ENCODE measurements around the gene CENPP. TPM values are rescaled to one million over a fixed set of nuclear protein-coding genes. Genes with fewer than 3 reads are reported as not detected.

Gene CENPP
- total RNA-seq, 1 donor, result 5.4 TPM

GRCh38 chr9:92325991-92326500 is 293 bp downstream of the CENPP start:
- Histone ChIP-seq H3K27me3 (ENCODE audit: insufficient read depth, low read length) (no peaks in the 10 kb centered on the region), H3K4me2 (ENCODE audit: insufficient read depth, low read length) (peak overlapping the region; percentile 98), H3K36me3 (ENCODE audit: insufficient read depth, low read length) (peaks cover 22% of the 10 kb centered on the region), H4K20me1 (ENCODE audit: insufficient read depth, low read length) (no peaks in the 10 kb centered on the region), H2AFZ (ENCODE audit: low read length) (peak overlapping the region; percentile 95), H3K27ac (ENCODE audit: low read depth, low read length) (peak overlapping the region; percentile 100), H3K79me2 (ENCODE audit: insufficient read depth, low read length) (peaks cover 20% of the 10 kb centered on the region), H3K4me3 (ENCODE audit: insufficient read depth, low read length) (peak overlapping the region; percentile 95), H3K9me3 (ENCODE audit: low read depth, low read length) (no peaks in the 10 kb centered on the region), H3K4me1 (ENCODE audit: insufficient read depth, low read length) (peaks cover 14% of the 10 kb centered on the region)
- no peak for TF ChIP-seq CTCF (IDR thresholded peaks at IDR 0.05; ENCODE audit: extremely low read depth, low read depth, low read length)
- peak; percentile 71 for DNase-seq (ENCODE audit: insufficient read length, low spot score, missing footprints)

GRCh38 chr9:92327283-92327850 is 1.6 kb downstream of the CENPP start:
- Histone ChIP-seq H3K27me3 (ENCODE audit: insufficient read depth, low read length) (no peaks in the 10 kb centered on the region), H2AFZ (ENCODE audit: low read length) (no peak overlapping the region), H3K79me2 (ENCODE audit: insufficient read depth, low read length) (peaks cover 20% of the 10 kb centered on the region), H3K4me2 (ENCODE audit: insufficient read depth, low read length) (no peak overlapping the region), H3K27ac (ENCODE audit: low read depth, low read length) (no peak overlapping the region), H4K20me1 (ENCODE audit: insufficient read depth, low read length) (no peaks in the 10 kb centered on the region), H3K4me1 (ENCODE audit: insufficient read depth, low read length) (peaks cover 14% of the 10 kb centered on the region), H3K9me3 (ENCODE audit: low read depth, low read length) (no peaks in the 10 kb centered on the region), H3K4me3 (ENCODE audit: insufficient read depth, low read length) (no peak overlapping the region), H3K36me3 (ENCODE audit: insufficient read depth, low read length) (peaks cover 9% of the 10 kb centered on the region)
- no peak for DNase-seq (ENCODE audit: insufficient read length, low spot score, missing footprints)
- no peak for TF ChIP-seq CTCF (IDR thresholded peaks at IDR 0.05; ENCODE audit: extremely low read depth, low read depth, low read length)

GRCh38 chr9:92328225-92328624 is 2.5 kb downstream of the CENPP start:
- H3K27me3 ChIP-seq (ENCODE audit: insufficient read depth, low read length), result no peaks in the 10 kb centered on the region
- TF ChIP-seq CTCF (IDR thresholded peaks at IDR 0.05; ENCODE audit: extremely low read depth, low read depth, low read length), result peak; percentile 62
- H3K4me2 ChIP-seq (ENCODE audit: insufficient read depth, low read length), result peak overlapping the region; percentile 28
- peaks cover 19% of the 10 kb centered on the region for H3K4me1 ChIP-seq (ENCODE audit: insufficient read depth, low read length)
- H3K27ac ChIP-seq (ENCODE audit: low read depth, low read length), result no peak overlapping the region
- H2AFZ ChIP-seq (ENCODE audit: low read length), result peak overlapping the region; percentile 44
- H4K20me1 ChIP-seq (ENCODE audit: insufficient read depth, low read length), result no peaks in the 10 kb centered on the region
- peaks cover 20% of the 10 kb centered on the region for H3K79me2 ChIP-seq (ENCODE audit: insufficient read depth, low read length)
- H3K36me3 ChIP-seq (ENCODE audit: insufficient read depth, low read length), result peaks cover under 1% of the 10 kb centered on the region
- peak; percentile 68 for DNase-seq (ENCODE audit: insufficient read length, low spot score, missing footprints)
- H3K9me3 ChIP-seq (ENCODE audit: low read depth, low read length), result no peaks in the 10 kb centered on the region
- no peak overlapping the region for H3K4me3 ChIP-seq (ENCODE audit: insufficient read depth, low read length)

GRCh38 chr9:92332577-92333281 is 7.0 kb downstream of the CENPP start:
- peak; percentile 81 for DNase-seq (ENCODE audit: insufficient read length, low spot score, missing footprints)

More at GRCh38 chr9:92332577-92333281, 7.0 kb downstream of the CENPP start:
- Histone ChIP-seq H3K79me2 (ENCODE audit: insufficient read depth, low read length) (no peaks in the 10 kb centered on the region), H3K4me2 (ENCODE audit: insufficient read depth, low read length) (no peak overlapping the region), H3K4me1 (ENCODE audit: insufficient read depth, low read length) (peaks cover 7% of the 10 kb centered on the region), H3K9me3 (ENCODE audit: low read depth, low read length) (no peaks in the 10 kb centered on the region), H3K27ac (ENCODE audit: low read depth, low read length) (no peak overlapping the region), H3K4me3 (ENCODE audit: insufficient read depth, low read length) (no peak overlapping the region), H2AFZ (ENCODE audit: low read length) (no peak overlapping the region), H3K27me3 (ENCODE audit: insufficient read depth, low read length) (no peaks in the 10 kb centered on the region), H3K36me3 (ENCODE audit: insufficient read depth, low read length) (no peaks in the 10 kb centered on the region), H4K20me1 (ENCODE audit: insufficient read depth, low read length) (no peaks in the 10 kb centered on the region)
- TF ChIP-seq CTCF (IDR thresholded peaks at IDR 0.05; ENCODE audit: extremely low read depth, low read depth, low read length), result no peak

All from osteoblast (primary cell).